MM.1S (cell line): ENCODE measurements around the gene ZMIZ1.

ENCODE experiments used
- DNase-seq: peaks from one replicate; pipeline ENCODE4 v3.0.0-alpha.2; 2015
- H2AFZ ChIP-seq: fragments of 300-600 bp; sonication (generic); 2 replicates; pipeline ENCODE4 v1.6.0; 2016; ENCODE audit warnings: antibody characterized with exemption, low read length
- H3F3A ChIP-seq: fragments of 300-600 bp; sonication (generic); 2 replicates; pipeline ENCODE4 v1.6.1; 2016; ENCODE audit warnings: mild to moderate bottlenecking, antibody characterized with exemption, low read length, moderate library complexity, mixed read lengths; ENCODE audit not compliant: insufficient read depth
- H3K27ac ChIP-seq: fragments of 300-600 bp; sonication (generic); 2 replicates; pipeline ENCODE4 v1.5.1; 2016; ENCODE audit warnings: mild to moderate bottlenecking, low read length
- H3K27me3 ChIP-seq: fragments of 300-600 bp; sonication (generic); replicated peaks from 2 replicates; pipeline ENCODE4 v1.6.0; 2016; ENCODE audit warnings: low read length; ENCODE audit not compliant: insufficient read depth
- H3K36me3 ChIP-seq: fragments of 300-600 bp; sonication (generic); replicated peaks from 2 replicates; pipeline ENCODE4 v1.6.1; 2016; ENCODE audit warnings: mild to moderate bottlenecking, low read length, mixed read lengths; ENCODE audit not compliant: insufficient read depth
- H3K4me1 ChIP-seq: fragments of 300-600 bp; sonication (generic); 2 replicates; pipeline ENCODE4 v1.6.1; 2016; ENCODE audit warnings: low read length, mixed read lengths
- H3K4me2 ChIP-seq: fragments of 300-600 bp; sonication (generic); 2 replicates; pipeline ENCODE4 v1.6.0; 2016; ENCODE audit warnings: low read depth, low read length
- H3K4me3 ChIP-seq: fragments of 300-600 bp; sonication (generic); 2 replicates; pipeline ENCODE4 v1.5.1; 2016; ENCODE audit warnings: low read length, mixed read lengths
- H3K79me2 ChIP-seq: fragments of 300-600 bp; sonication (generic); 2 replicates; pipeline ENCODE4 v1.6.1; 2016; ENCODE audit warnings: mixed run types, low read length, mixed read lengths
- H3K9ac ChIP-seq: fragments of 300-600 bp; sonication (generic); 2 replicates; pipeline ENCODE4 v1.6.1; 2016; ENCODE audit warnings: low read length, mixed read lengths
- H3K9me2 ChIP-seq: fragments of 300-600 bp; sonication (generic); replicated peaks from 2 replicates; pipeline ENCODE4 v1.6.1; 2016; ENCODE audit warnings: mild to moderate bottlenecking, low read length, mixed read lengths; ENCODE audit not compliant: insufficient read depth
- H3K9me3 ChIP-seq: fragments of 300-600 bp; sonication (generic); replicated peaks from 2 replicates; pipeline ENCODE4 v1.6.1; 2016; ENCODE audit warnings: mild to moderate bottlenecking, low read length, mixed read lengths; ENCODE audit not compliant: insufficient read depth
- H4K20me1 ChIP-seq: fragments of 300-600 bp; sonication (generic); 2 replicates; pipeline ENCODE4 v1.6.1; 2016; ENCODE audit warnings: mild to moderate bottlenecking, low read length, moderate library complexity, mixed read lengths; ENCODE audit not compliant: insufficient read depth
- CTCF ChIP-seq: fragments of 300-600 bp; sonication (generic); IDR thresholded peaks from 2 replicates; pipeline ENCODE4 v1.5.1; 2016; ENCODE audit warnings: antibody characterized with exemption, low read length, mixed read lengths
- EZH2 ChIP-seq: fragments of 300-600 bp; sonication (generic); optimal IDR thresholded peaks from 2 replicates; pipeline ENCODE3; 2017; ENCODE audit warnings: low read depth, mild to moderate bottlenecking, antibody characterized with exemption, low read length, mixed read lengths
- EZH2phosphoT487 ChIP-seq: fragments of 300-600 bp; sonication (generic); IDR thresholded peaks from 2 replicates; pipeline ENCODE4 v1.6.1; 2018; ENCODE audit warnings: antibody characterized with exemption, low read length

The ZMIZ1 gene

GRCh38 chr10:79149662-79150443, 81.1 kb downstream of the ZMIZ1 start:
- H3K4me2 ChIP-seq, result no peak overlapping the region
- H3K27me3 ChIP-seq, result no peaks in the 10 kb centered on the region
- H4K20me1 ChIP-seq, result no peaks in the 10 kb centered on the region
- H3K79me2 ChIP-seq, result no peaks in the 10 kb centered on the region
- no peaks in the 10 kb centered on the region for H3K36me3 ChIP-seq
- H3K9me3 ChIP-seq, result no peaks in the 10 kb centered on the region
- TF ChIP-seq EZH2, result no peak
- TF ChIP-seq CTCF, result no peak
- TF ChIP-seq EZH2phosphoT487, result no peak
- H3K4me1 ChIP-seq, result no peaks in the 10 kb centered on the region
- no peaks in the 10 kb centered on the region for H3K9me2 ChIP-seq
- DNase-seq, result no peak
- H3K27ac ChIP-seq, result no peak overlapping the region
- H3F3A ChIP-seq, result no peaks in the 10 kb centered on the region
- no peak overlapping the region for H3K4me3 ChIP-seq
- H2AFZ ChIP-seq, result no peak overlapping the region
- no peak overlapping the region for H3K9ac ChIP-seq

- no peak overlapping the region for H3K27ac ChIP-seq
- no peak overlapping the region for H3K4me3 ChIP-seq
- no peaks in the 10 kb centered on the region for H3K9me2 ChIP-seq
- no peaks in the 10 kb centered on the region for H3F3A ChIP-seq
- H3K27me3 ChIP-seq, result no peaks in the 10 kb centered on the region
- TF ChIP-seq EZH2, result no peak
- H3K4me1 ChIP-seq, result no peaks in the 10 kb centered on the region
- no peak for DNase-seq
- no peaks in the 10 kb centered on the region for H4K20me1 ChIP-seq
- no peaks in the 10 kb centered on the region for H3K36me3 ChIP-seq
- H3K4me2 ChIP-seq, result no peak overlapping the region
- H3K9me3 ChIP-seq, result no peaks in the 10 kb centered on the region
- H3K79me2 ChIP-seq, result no peaks in the 10 kb centered on the region
- H3K9ac ChIP-seq, result no peak overlapping the region
- no peak overlapping the region for H2AFZ ChIP-seq
These were observed 81.6 kb downstream of the ZMIZ1 start for GRCh38 chr10:79150444-79150754.

GRCh38 chr10:79152423-79152817, 83.7 kb downstream of the ZMIZ1 start:
- no peak for DNase-seq
- Histone ChIP-seq H3F3A (no peaks in the 10 kb centered on the region), H3K36me3 (no peaks in the 10 kb centered on the region), H3K4me1 (no peaks in the 10 kb centered on the region), H3K9me2 (no peaks in the 10 kb centered on the region), H3K27ac (no peak overlapping the region), H4K20me1 (no peaks in the 10 kb centered on the region), H3K27me3 (no peaks in the 10 kb centered on the region), H2AFZ (no peak overlapping the region), H3K9me3 (no peaks in the 10 kb centered on the region), H3K4me3 (no peak overlapping the region), H3K4me2 (no peak overlapping the region), H3K79me2 (no peaks in the 10 kb centered on the region), H3K9ac (no peak overlapping the region)
- TF ChIP-seq EZH2 (no peak), EZH2phosphoT487 (no peak), CTCF (no peak)

- Histone ChIP-seq H3K9ac (no peak overlapping the region), H3K9me3 (no peaks in the 10 kb centered on the region), H3K27me3 (no peaks in the 10 kb centered on the region), H3K9me2 (no peaks in the 10 kb centered on the region), H3K4me2 (no peak overlapping the region), H3K4me3 (no peak overlapping the region), H3F3A (no peaks in the 10 kb centered on the region), H2AFZ (no peak overlapping the region), H3K4me1 (no peaks in the 10 kb centered on the region), H4K20me1 (no peaks in the 10 kb centered on the region), H3K79me2 (no peaks in the 10 kb centered on the region), H3K36me3 (no peaks in the 10 kb centered on the region), H3K27ac (no peak overlapping the region)
- no peak for DNase-seq
- no peak for TF ChIP-seq CTCF
- TF ChIP-seq EZH2phosphoT487, result no peak
- TF ChIP-seq EZH2, result no peak
These were observed 85.0 kb downstream of the ZMIZ1 start for GRCh38 chr10:79153745-79154144.
